CD14-positive monocyte (primary cell): ENCODE results near the gene LIN28B. TPM values are rescaled to one million over a fixed set of nuclear protein-coding genes. Genes with fewer than 3 reads are reported as not detected.

ENCODE experiments used
- DNase-seq, 3 donors: peaks; one replicate each; pipeline ENCODE4 v3.0.0-alpha.2; 2011 to 2022
- H2AFZ ChIP-seq: 2 replicates; pipeline ENCODE4 v1.6.0; 2012; ENCODE audit warnings: mild to moderate bottlenecking, low read depth, low read length, inconsistent platforms; ENCODE audit not compliant: insufficient read depth, poor library complexity, severe bottlenecking
- H3K27ac ChIP-seq, 2 donors: 1 replicate in 1 of 2; 2 replicates in 1 of 2; pipeline ENCODE4 v1.5.1; 2012 to 2013; ENCODE audit warnings: low read length in 2 of 2, control low read depth in 1 of 2, inconsistent platforms in 1 of 2, low read depth in 1 of 2, mild to moderate bottlenecking in 1 of 2
- H3K27me3 ChIP-seq, 2 donors: one replicate each; pipeline versions ENCODE4 v1.6.0 to v1.6.1; 2011 to 2013; ENCODE audit warnings: low read length in 2 of 2; ENCODE audit not compliant: control insufficient read depth in 2 of 2, insufficient read depth in 2 of 2
- H3K36me3 ChIP-seq, 2 donors: replicated peaks in 1 of 2; 1 replicate in 1 of 2; 2 replicates in 1 of 2; pipeline versions ENCODE4 v1.5.1 to v1.6.1; 2012 to 2013; ENCODE audit warnings: low read length in 2 of 2, control low read depth in 1 of 2, inconsistent platforms in 1 of 2, mild to moderate bottlenecking in 1 of 2; ENCODE audit not compliant: insufficient read depth in 2 of 2, control insufficient read depth in 1 of 2
- H3K4me1 ChIP-seq, 2 donors: 1 replicate in 1 of 2; 2 replicates in 1 of 2; pipeline versions ENCODE4 v1.5.1 to v1.6.1; 2012 to 2013; ENCODE audit warnings: low read length in 2 of 2, control low read depth in 1 of 2, inconsistent platforms in 1 of 2, mild to moderate bottlenecking in 1 of 2, moderate library complexity in 1 of 2; ENCODE audit not compliant: insufficient read depth in 2 of 2, control insufficient read depth in 1 of 2
- H3K4me2 ChIP-seq: replicated peaks from 2 replicates; pipeline ENCODE3; 2012; ENCODE audit warnings: low read length, moderate library complexity, mild to moderate bottlenecking; ENCODE audit not compliant: poor library complexity, severe bottlenecking; ENCODE audit errors: extremely low read depth
- H3K4me3 ChIP-seq, 3 experiments: fragments of 200-600 bp in 1 of 3; sonication (generic) in 1 of 3; replicated peaks in 1 of 3; 1 replicate in 2 of 3; 2 replicates in 1 of 3; pipeline ENCODE4 v1.5.1; 2011 to 2013; ENCODE audit warnings: low read length in 3 of 3, mild to moderate bottlenecking in 3 of 3, control low read depth in 2 of 3, low read depth in 2 of 3, inconsistent platforms in 1 of 3, moderate library complexity in 1 of 3
- H3K79me2 ChIP-seq: 2 replicates; pipeline ENCODE4 v1.6.0; 2012; ENCODE audit warnings: mild to moderate bottlenecking, control low read depth, inconsistent platforms, low read length, moderate library complexity; ENCODE audit not compliant: insufficient read depth
- H3K9ac ChIP-seq: 2 replicates; pipeline ENCODE4 v1.6.0; 2017; ENCODE audit warnings: low read length, mild to moderate bottlenecking; ENCODE audit not compliant: insufficient read depth, poor library complexity, severe bottlenecking
- H3K9me3 ChIP-seq, 2 donors: replicated peaks in 1 of 2; 1 replicate in 1 of 2; 2 replicates in 1 of 2; pipeline versions ENCODE4 v1.5.1 to v1.6.1; 2012 to 2013; ENCODE audit warnings: low read length in 2 of 2, control low read depth in 1 of 2; ENCODE audit not compliant: control insufficient read depth in 1 of 2, insufficient read depth in 1 of 2
- H4K20me1 ChIP-seq: 2 replicates; pipeline ENCODE4 v1.6.0; 2012; ENCODE audit warnings: mild to moderate bottlenecking, low read length, control low read depth, moderate library complexity; ENCODE audit not compliant: insufficient read depth
- H3K27ac Mint-ChIP-seq, 7 donors: one replicate each; pipeline ENCODE4 v1.8.0; 2020; ENCODE audit warnings: mild to moderate bottlenecking in 7 of 7, mixed read lengths in 7 of 7, moderate library complexity in 6 of 7, inconsistent platforms in 2 of 7
- H3K27me3 Mint-ChIP-seq, 3 donors: one replicate each; pipeline ENCODE4 v1.8.0; 2021 to 2022; ENCODE audit warnings: low read depth in 3 of 3, mild to moderate bottlenecking in 3 of 3, mixed read lengths in 3 of 3, moderate library complexity in 3 of 3, inconsistent platforms in 1 of 3
- H3K36me3 Mint-ChIP-seq, 2 donors: one replicate each; pipeline ENCODE4 v1.8.0; 2020; ENCODE audit warnings: mixed read lengths in 2 of 2, inconsistent platforms in 1 of 2, mild to moderate bottlenecking in 1 of 2
- H3K4me1 Mint-ChIP-seq: one replicate; pipeline ENCODE4 v1.8.0; 2020; ENCODE audit warnings: mild to moderate bottlenecking, mixed read lengths
- H3K4me3 Mint-ChIP-seq, 2 donors: one replicate each; pipeline ENCODE4 v1.8.0; 2020; ENCODE audit warnings: mild to moderate bottlenecking in 2 of 2, mixed read lengths in 2 of 2, moderate library complexity in 1 of 2
- H3K9me3 Mint-ChIP-seq, 7 donors: one replicate each; pipeline ENCODE4 v1.8.0; 2020 to 2022; ENCODE audit warnings: mixed read lengths in 7 of 7, mild to moderate bottlenecking in 6 of 7, moderate library complexity in 6 of 7, inconsistent platforms in 2 of 7
- WGBS: methylation state at CpG from one replicate; pipeline ENCODE4 v1.1.5; 2013; ENCODE audit warnings: missing lambda C conversion rate; ENCODE audit not compliant: insufficient coverage; 5-methylcytosine and 5-hydroxymethylcytosine counted together
- intact Hi-C, 2 donors: fragments of 100-400 bp; cut with micrococcal nuclease; formaldehyde crosslinking; loops; one replicate each; pipeline versions ENCODE4 v1.15.0 to v1.15.1; 2023
- polyA plus RNA-seq, 3 donors: library from polyadenylated mRNA; depleted of rRNA in 1 of 3; unstranded in 2 of 3; stranded (reverse) in 1 of 3; fragments of 300-500 nt in 2 of 3; fragments of >200 nt in 1 of 3; fragmentation: Illumina TruSeq in 2 of 3; gene quantifications; 1 replicate in 2 of 3; 2 replicates in 1 of 3; pipeline ENCODE4 v1.2.3, GENCODE V29; 2012 to 2021
- TF ChIP-seq, protein P1 (sequence below): fragments of 200-600 bp; IDR thresholded peaks from one replicate; pipeline ENCODE4 v1.8.0; 2022; ENCODE audit warnings: antibody characterized with exemption, mild to moderate bottlenecking

The LIN28B gene
- polyA plus RNA-seq, 3 donors, result not detected

DNA sequence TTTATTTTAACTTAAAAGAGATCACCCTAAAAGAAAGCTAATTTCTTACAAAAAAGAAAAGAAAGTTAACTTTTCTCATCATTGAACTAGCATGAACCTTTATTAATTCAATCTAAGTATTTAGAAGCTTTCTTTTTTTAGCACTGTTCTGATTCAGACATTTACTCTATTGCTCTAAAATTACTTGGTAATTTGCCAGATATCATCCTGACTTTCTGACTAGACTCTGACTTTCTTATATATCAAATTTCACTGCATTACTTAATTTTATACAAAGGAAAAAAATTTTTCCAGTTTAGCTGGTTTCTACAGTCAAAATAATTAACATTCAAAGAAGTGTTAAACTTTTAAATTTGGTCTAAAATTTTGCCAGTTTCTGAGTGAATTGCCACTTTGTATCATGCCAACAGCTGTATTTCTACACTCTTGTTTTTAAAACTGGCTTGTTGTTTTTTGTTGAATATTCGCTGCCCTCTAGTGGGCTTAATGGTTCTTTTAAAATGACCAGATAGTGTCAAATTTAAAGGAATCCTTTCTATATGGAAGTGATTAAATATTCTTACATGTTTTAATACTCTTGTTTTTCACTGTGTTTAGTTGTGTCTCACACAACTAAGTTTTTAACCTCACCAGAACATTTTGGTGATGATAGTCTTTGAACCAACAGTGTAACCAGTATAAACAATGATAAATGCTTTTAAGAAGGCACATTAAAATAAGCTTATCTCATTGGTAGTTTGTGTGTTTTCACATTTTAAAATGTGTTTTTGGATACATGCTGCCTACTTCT is 120.9 kb downstream of the LIN28B start:
- Histone ChIP-seq H3K4me3 (no peak overlapping the region), H3K9me3 (no peaks in the 10 kb centered on the region), H3K4me1 (no peaks in the 10 kb centered on the region), H4K20me1 (no peaks in the 10 kb centered on the region), H2AFZ (no peak overlapping the region), H3K27ac (no peak overlapping the region), H3K27me3 (no peaks in the 10 kb centered on the region), H3K4me2 (no peak overlapping the region), H3K9ac (no peak overlapping the region), H3K79me2 (no peaks in the 10 kb centered on the region), H3K36me3 (no peaks in the 10 kb centered on the region)
- H3K36me3 Mint-ChIP-seq, result no peaks in the 10 kb centered on the region
- intact Hi-C loops, result no loop called here
- H3K4me1 Mint-ChIP-seq, result no peaks in the 10 kb centered on the region
- peaks cover 0 to 3% (median 0%) of the 10 kb centered on the region in 7 donors for H3K9me3 Mint-ChIP-seq
- DNase-seq, result no peak
- H3K27me3 Mint-ChIP-seq, result peaks cover 0 to 11% (median 5%) of the 10 kb centered on the region in 3 donors
- no peak overlapping the region for H3K4me3 Mint-ChIP-seq
- no peak overlapping the region for H3K27ac Mint-ChIP-seq
- TF ChIP-seq, protein P1, sequence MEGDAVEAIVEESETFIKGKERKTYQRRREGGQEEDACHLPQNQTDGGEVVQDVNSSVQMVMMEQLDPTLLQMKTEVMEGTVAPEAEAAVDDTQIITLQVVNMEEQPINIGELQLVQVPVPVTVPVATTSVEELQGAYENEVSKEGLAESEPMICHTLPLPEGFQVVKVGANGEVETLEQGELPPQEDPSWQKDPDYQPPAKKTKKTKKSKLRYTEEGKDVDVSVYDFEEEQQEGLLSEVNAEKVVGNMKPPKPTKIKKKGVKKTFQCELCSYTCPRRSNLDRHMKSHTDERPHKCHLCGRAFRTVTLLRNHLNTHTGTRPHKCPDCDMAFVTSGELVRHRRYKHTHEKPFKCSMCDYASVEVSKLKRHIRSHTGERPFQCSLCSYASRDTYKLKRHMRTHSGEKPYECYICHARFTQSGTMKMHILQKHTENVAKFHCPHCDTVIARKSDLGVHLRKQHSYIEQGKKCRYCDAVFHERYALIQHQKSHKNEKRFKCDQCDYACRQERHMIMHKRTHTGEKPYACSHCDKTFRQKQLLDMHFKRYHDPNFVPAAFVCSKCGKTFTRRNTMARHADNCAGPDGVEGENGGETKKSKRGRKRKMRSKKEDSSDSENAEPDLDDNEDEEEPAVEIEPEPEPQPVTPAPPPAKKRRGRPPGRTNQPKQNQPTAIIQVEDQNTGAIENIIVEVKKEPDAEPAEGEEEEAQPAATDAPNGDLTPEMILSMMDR, result peak; percentile 18
- no CpG with 5 or more reads among the region's 1 CpG for WGBS

DNA sequence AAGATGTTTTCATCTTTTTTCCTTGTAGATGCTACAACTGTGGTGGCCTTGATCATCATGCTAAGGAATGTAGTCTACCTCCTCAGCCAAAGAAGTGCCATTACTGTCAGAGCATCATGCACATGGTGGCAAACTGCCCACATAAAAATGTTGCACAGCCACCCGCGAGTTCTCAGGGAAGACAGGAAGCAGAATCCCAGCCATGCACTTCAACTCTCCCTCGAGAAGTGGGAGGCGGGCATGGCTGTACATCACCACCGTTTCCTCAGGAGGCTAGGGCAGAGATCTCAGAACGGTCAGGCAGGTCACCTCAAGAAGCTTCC is 121.4 kb downstream of the LIN28B start:
- TF ChIP-seq, protein P1, result no peak
- no peaks in the 10 kb centered on the region for H4K20me1 ChIP-seq
- H3K9me3 ChIP-seq, result no peaks in the 10 kb centered on the region
- intact Hi-C loops, result no loop called here
- H3K9ac ChIP-seq, result no peak overlapping the region
- no peak overlapping the region for H2AFZ ChIP-seq
- H3K9me3 Mint-ChIP-seq, result peaks cover 0 to 3% (median 0%) of the 10 kb centered on the region in 7 donors
- H3K27ac Mint-ChIP-seq, result no peak overlapping the region
- H3K36me3 Mint-ChIP-seq, result no peaks in the 10 kb centered on the region
- H3K36me3 ChIP-seq, result no peaks in the 10 kb centered on the region
- peaks cover 0 to 9% (median 4%) of the 10 kb centered on the region in 3 donors for H3K27me3 Mint-ChIP-seq
- H3K27me3 ChIP-seq, result no peaks in the 10 kb centered on the region
- no peak for DNase-seq
- H3K4me3 ChIP-seq, result no peak overlapping the region
- H3K27ac ChIP-seq, result no peak overlapping the region
- H3K4me2 ChIP-seq, result no peak overlapping the region
- no peaks in the 10 kb centered on the region for H3K79me2 ChIP-seq
- WGBS, result 91% methylated on average over 5 of the region's 6 CpGs
- H3K4me1 Mint-ChIP-seq, result no peaks in the 10 kb centered on the region
- H3K4me1 ChIP-seq, result no peaks in the 10 kb centered on the region
- no peak overlapping the region for H3K4me3 Mint-ChIP-seq
